Panc1 (cell line): ENCODE results near the gene VAMP2. TPM values are rescaled to one million over a fixed set of nuclear protein-coding genes. Genes with fewer than 3 reads are reported as not detected.

ENCODE experiments used
- ATAC-seq: fragments of 200-7000 bp; cut with Tn5 transposase; 2 replicates; pipeline ENCODE4 v1.9.1; 2020; ENCODE audit warnings: mild to moderate bottlenecking, moderate library complexity
- BruUV-seq: library from RNA; stranded (reverse); fragments of 400-500 nt; replicated peaks from 2 replicates; lab custom pipeline; 2021; lab: Mats Ljungman, UMichigan
- CTCF ChIA-PET: fragments of 300-600 bp; sonication (Branson Sonifier 250); formaldehyde crosslinking; loops from one replicate; lab custom pipeline; 2022; ENCODE audit warnings: antibody characterized with exemption; lab: Charles Lee
- POLR2A ChIA-PET: fragments of 300-600 bp; sonication (Branson Sonifier 250); formaldehyde crosslinking; loops from one replicate; lab custom pipeline; 2022; ENCODE audit warnings: antibody characterized with exemption; lab: Charles Lee
- DNase-seq: peaks from one replicate; pipeline ENCODE4 v3.0.0-alpha.2; 2010; ENCODE audit warnings: low read depth, low spot score
- H3K27ac ChIP-seq: 2 replicates; pipeline ENCODE4 v1.5.1; 2011; ENCODE audit warnings: mild to moderate bottlenecking, low read length, inconsistent platforms
- H3K27me3 ChIP-seq: fragments of 200-500 bp; sonication (Bioruptor generic); 2 replicates; pipeline ENCODE4 v1.6.0; 2014; ENCODE audit warnings: low read length, inconsistent platforms; ENCODE audit not compliant: control insufficient read depth, insufficient read depth
- H3K36me3 ChIP-seq: fragments of 200-500 bp; sonication (Bioruptor generic); 2 replicates; pipeline ENCODE4 v1.5.1; 2014; ENCODE audit warnings: inconsistent platforms, mild to moderate bottlenecking, low read length, moderate library complexity; ENCODE audit not compliant: control insufficient read depth, insufficient read depth
- H3K4me1 ChIP-seq: 2 replicates; pipeline ENCODE4 v1.5.1; 2011; ENCODE audit warnings: inconsistent platforms, mild to moderate bottlenecking, low read length, moderate library complexity; ENCODE audit not compliant: control insufficient read depth, insufficient read depth
- H3K4me3 ChIP-seq, 2 experiments: 2 replicates each; pipeline ENCODE4 v1.5.1; 2011 to 2012; ENCODE audit warnings: low read depth in 2 of 2, low read length in 2 of 2, mild to moderate bottlenecking in 2 of 2, inconsistent platforms in 1 of 2, moderate library complexity in 1 of 2
- H3K9me3 ChIP-seq: fragments of 200-500 bp; sonication (Bioruptor generic); 2 replicates; pipeline ENCODE4 v1.5.1; 2014; ENCODE audit warnings: low read depth, mild to moderate bottlenecking, inconsistent platforms, low read length, moderate library complexity; ENCODE audit not compliant: control insufficient read depth, insufficient read depth
- CTCF ChIP-seq: fragments of 450-650 bp; IDR thresholded peaks from 2 replicates; pipeline ENCODE4 v1.5.1; 2017; ENCODE audit warnings: mild to moderate bottlenecking
- POLR2AphosphoS5 ChIP-seq: IDR thresholded peaks from 2 replicates; pipeline ENCODE4 v1.6.1; 2012; ENCODE audit warnings: mild to moderate bottlenecking, low read depth, low read length, moderate library complexity
- REST ChIP-seq, 2 experiments: IDR thresholded peaks; 2 replicates each; pipeline ENCODE4 v1.6.1; 2011 to 2012; ENCODE audit warnings: low read depth in 2 of 2, control low read depth in 1 of 2, low read length in 1 of 2, mild to moderate bottlenecking in 1 of 2, moderate library complexity in 1 of 2; ENCODE audit not compliant: insufficient read depth in 1 of 2
- SIN3A ChIP-seq: IDR thresholded peaks from 2 replicates; pipeline ENCODE4 v1.6.1; 2012; ENCODE audit warnings: low read depth, mild to moderate bottlenecking, low read length, moderate library complexity, borderline replicate concordance; ENCODE audit not compliant: insufficient read depth
- TCF7L2 ChIP-seq: IDR thresholded peaks from 2 replicates; pipeline ENCODE4 v1.6.1; 2011; ENCODE audit warnings: mild to moderate bottlenecking, low read depth, low read length, inconsistent platforms
- in situ Hi-C: cut with HindIII; loops from 2 replicates; pipeline ENCODE4 v1.10.0; 2016; ENCODE audit warnings: low sequenced_read_pairs, low pct_unique_long_range_greater_than_20kb
- intact Hi-C: fragments of 100-400 bp; cut with micrococcal nuclease; formaldehyde crosslinking; loops from one replicate; pipeline ENCODE4 v1.10.0; 2022; ENCODE audit not compliant: unreplicated experiment
- total RNA-seq: library from RNA; stranded (reverse); gene quantifications from one replicate; pipeline ENCODE4 v1.2.1, GENCODE V29; 2021; ENCODE audit not compliant: unreplicated experiment

The VAMP2 gene
- total RNA-seq, 1 experiment from 2014 or later = 28.6 TPM

GRCh38 chr17:8163978-8164814 lies 1.4 kb upstream of the VAMP2 start:
- Histone ChIP-seq H3K4me1 (peaks cover 29% of the 10 kb centered on the region), H3K27me3 (no peaks in the 10 kb centered on the region), H3K27ac (peak overlapping the region; percentile 71), H3K36me3 (no peaks in the 10 kb centered on the region; the same call in none of the 2 replicates), H3K4me3 (peak overlapping the region; percentile 5 to 53; a peak in 3 of 4 replicates), H3K9me3 (no peaks in the 10 kb centered on the region)
- TF ChIP-seq TCF7L2 (peak; percentile 19; the same call in 1 of the 2 replicates), CTCF (no peak)
- ATAC-seq (peak; percentile 63), DNase-seq (no peak)
- intact Hi-C loops = no loop called here
- ChIA-PET POLR2A (interaction anchor here (1.3 kb wide), 1 partner anchor 9 kb away, joined by 17 read pairs; no protein-coding TSS in a partner anchor), CTCF (no interaction called here)
- BruUV-seq = no TSS peak
- in situ Hi-C loops = no loop called here

- ATAC-seq = peak; percentile 65
- POLR2A ChIA-PET = interaction anchor here (1.3 kb wide), 1 partner anchor 10 kb away, joined by 17 read pairs; no protein-coding TSS in a partner anchor
- peak overlapping the region; percentile 71 for H3K27ac ChIP-seq
- no peak for TF ChIP-seq SIN3A
- no peak for TF ChIP-seq CTCF
- TF ChIP-seq TCF7L2 = no peak
- TF ChIP-seq REST (IDR thresholded peaks at IDR 0.05; ENCODE audit: insufficient read depth in 1 of 2, low read depth in 2 of 2, low read length in 1 of 2) = no peak
- no peak for TF ChIP-seq POLR2AphosphoS5
- no peak for DNase-seq
- peaks cover 29% of the 10 kb centered on the region for H3K4me1 ChIP-seq
- H3K36me3 ChIP-seq = no peaks in the 10 kb centered on the region; the same call in none of the 2 replicates
- H3K27me3 ChIP-seq = no peaks in the 10 kb centered on the region
- H3K9me3 ChIP-seq = no peaks in the 10 kb centered on the region
- BruUV-seq = no TSS peak
- H3K4me3 ChIP-seq = peak overlapping the region; percentile 53 to 84
- intact Hi-C loops = no loop called here
- CTCF ChIA-PET = interaction anchor here (0.6 kb wide), 1 partner anchor 103 kb away, joined by 8 read pairs; no protein-coding TSS in a partner anchor
- in situ Hi-C loops = no loop called here
Measured at GRCh38 chr17:8162997-8163977, 539 bp upstream of the VAMP2 start.
